HG03175 (cell line): ENCODE results near the gene GGT6.

Source experiments
- ATAC-seq: cut with Tn5 transposase; IDR thresholded peaks from one replicate; pipeline ENCODE4 v1.9.1; 2021; ENCODE audit warnings: mild to moderate bottlenecking, moderate library complexity; ENCODE audit not compliant: unreplicated experiment

GGT6 gene

GRCh38 chr17:4576729-4577322, 16.4 kb upstream of the GGT6 start:
- ATAC-seq = no peak

GRCh38 chr17:4576161-4576558, 15.8 kb upstream of the GGT6 start:
- ATAC-seq = no peak

GRCh38 chr17:4574448-4575045, 14.2 kb upstream of the GGT6 start:
- no peak for ATAC-seq

GRCh38 chr17:4573669-4574068, 13.3 kb upstream of the GGT6 start:
- ATAC-seq = no peak

- no peak for ATAC-seq
These were observed 12.7 kb upstream of the GGT6 start for GRCh38 chr17:4573115-4573514.

- no peak for ATAC-seq
These were observed 11.8 kb upstream of the GGT6 start for GRCh38 chr17:4572131-4572530.

GRCh38 chr17:4569591-4569990, 9.2 kb upstream of the GGT6 start:
- ATAC-seq = no peak

GRCh38 chr17:4566785-4567184, 6.4 kb upstream of the GGT6 start:
- no peak for ATAC-seq

GRCh38 chr17:4565209-4566141, 5.1 kb upstream of the GGT6 start:
- no peak for ATAC-seq

- ATAC-seq = no peak
These were observed 1.9 kb upstream of the GGT6 start for GRCh38 chr17:4562015-4562969.

- no peak for ATAC-seq
These were observed 470 bp upstream of the GGT6 start for GRCh38 chr17:4560837-4561256.

GRCh38 chr17:4559966-4560365, 411 bp downstream of the GGT6 start:
- no peak for ATAC-seq

- no peak for ATAC-seq
These were observed 1.1 kb downstream of the GGT6 start for GRCh38 chr17:4559139-4559791.

GRCh38 chr17:4558347-4558971, 1.9 kb downstream of the GGT6 start:
- ATAC-seq = no peak

GRCh38 chr17:4557626-4558346, 2.6 kb downstream of the GGT6 start:
- ATAC-seq = no peak

- ATAC-seq = no peak
These were observed 3.4 kb downstream of the GGT6 start for GRCh38 chr17:4556996-4557395.

GRCh38 chr17:4555873-4556759, 4.3 kb downstream of the GGT6 start:
- ATAC-seq = no peak
